Fibroblast of lung (primary cell): ENCODE results near the gene ATP1B3. TPM values are rescaled to one million over a fixed set of nuclear protein-coding genes. Genes with fewer than 3 reads are reported as not detected.

Source experiments
- DNase-seq, 2 donors: peaks; one replicate each; pipeline versions ENCODE4 v3.0.0 to v3.0.0-alpha.2; 2010; ENCODE audit warnings: low read depth in 2 of 2
- H2AFZ ChIP-seq: 2 replicates; pipeline ENCODE4 v1.5.1; 2012; ENCODE audit warnings: low read length, control low read depth, inconsistent platforms
- H3K27ac ChIP-seq: 2 replicates; pipeline ENCODE4 v1.5.1; 2011; ENCODE audit warnings: low read length, control low read depth; ENCODE audit not compliant: insufficient read depth
- H3K27me3 ChIP-seq: 2 replicates; pipeline ENCODE4 v1.5.1; 2011; ENCODE audit warnings: mild to moderate bottlenecking, low read length; ENCODE audit not compliant: control insufficient read depth, insufficient read depth
- H3K36me3 ChIP-seq: 2 replicates; pipeline ENCODE4 v1.5.1; 2011; ENCODE audit warnings: low read length; ENCODE audit not compliant: control insufficient read depth, insufficient read depth
- H3K4me1 ChIP-seq: 2 replicates; pipeline ENCODE4 v1.5.1; 2011; ENCODE audit warnings: low read length; ENCODE audit not compliant: control insufficient read depth, insufficient read depth; ENCODE audit errors: extremely low read depth
- H3K4me2 ChIP-seq: 2 replicates; pipeline ENCODE4 v1.5.1; 2011; ENCODE audit warnings: low read length, control low read depth; ENCODE audit not compliant: insufficient read depth; ENCODE audit errors: extremely low read depth
- H3K4me3 ChIP-seq, 4 experiments: fragments of 200-600 bp in 1 of 4; sonication (generic) in 1 of 4; replicated peaks in 1 of 4; 2 replicates each; pipeline ENCODE4 v1.5.1; 2011 to 2016; ENCODE audit warnings: low read length in 4 of 4, low read depth in 3 of 4, mild to moderate bottlenecking in 3 of 4, control low read depth in 2 of 4, inconsistent platforms in 1 of 4, mixed read lengths in 1 of 4; ENCODE audit not compliant: insufficient read depth in 1 of 4; ENCODE audit errors: control extremely low read depth in 1 of 4
- H3K79me2 ChIP-seq: 2 replicates; pipeline ENCODE4 v1.5.1; 2012; ENCODE audit warnings: mild to moderate bottlenecking, low read length, inconsistent platforms; ENCODE audit not compliant: control insufficient read depth, insufficient read depth
- H3K9ac ChIP-seq: 2 replicates; pipeline ENCODE4 v1.5.1; 2011; ENCODE audit warnings: mild to moderate bottlenecking, low read length, control low read depth; ENCODE audit not compliant: insufficient read depth
- H3K9me3 ChIP-seq: 2 replicates; pipeline ENCODE4 v1.5.1; 2012; ENCODE audit warnings: low read depth, low read length; ENCODE audit not compliant: control insufficient read depth, insufficient read depth
- H4K20me1 ChIP-seq: 2 replicates; pipeline ENCODE4 v1.5.1; 2011; ENCODE audit warnings: low read length; ENCODE audit not compliant: control insufficient read depth, insufficient read depth; ENCODE audit errors: extremely low read depth
- EZH2 ChIP-seq: IDR thresholded peaks from 2 replicates; pipeline ENCODE4 v1.5.1; 2012; ENCODE audit warnings: low read length, control low read depth, mild to moderate bottlenecking; ENCODE audit errors: missing control alignments
- polyA plus RNA-seq, 2 donors: library from polyadenylated mRNA; depleted of rRNA in 1 of 2; stranded (reverse) in 1 of 2; unstranded in 1 of 2; fragments of >200 nt; gene quantifications; 2 replicates each; pipeline ENCODE4 v1.2.1, GENCODE V29; 2011 to 2012; ENCODE audit warnings: missing spikeins in 1 of 2
- total RNA-seq: library from RNA; depleted of rRNA; stranded (reverse); fragments of >200 nt; gene quantifications from 2 replicates; pipeline ENCODE4 v1.2.1, GENCODE V29; 2014
- TF ChIP-seq, protein P1 (sequence below), 2 donors: IDR thresholded peaks in 1 of 2; conservative IDR thresholded peaks in 1 of 2; 1 replicate in 1 of 2; 2 replicates in 1 of 2; pipeline ENCODE4 v1.5.1; 2011 to 2012; ENCODE audit warnings: low read length in 2 of 2, control low read depth in 1 of 2, inconsistent platforms in 1 of 2, low read depth in 1 of 2, mild to moderate bottlenecking in 1 of 2

ATP1B3 gene
- total and polyA plus RNA-seq, 2 donors (not counting 1 experiment from before 2014, with no cell fraction given), result 55.8 to 243 TPM

- peak overlapping the region; percentile 88 for H3K4me2 ChIP-seq
- peaks cover 38% of the 10 kb centered on the region for H3K79me2 ChIP-seq
- TF ChIP-seq, protein P1, sequence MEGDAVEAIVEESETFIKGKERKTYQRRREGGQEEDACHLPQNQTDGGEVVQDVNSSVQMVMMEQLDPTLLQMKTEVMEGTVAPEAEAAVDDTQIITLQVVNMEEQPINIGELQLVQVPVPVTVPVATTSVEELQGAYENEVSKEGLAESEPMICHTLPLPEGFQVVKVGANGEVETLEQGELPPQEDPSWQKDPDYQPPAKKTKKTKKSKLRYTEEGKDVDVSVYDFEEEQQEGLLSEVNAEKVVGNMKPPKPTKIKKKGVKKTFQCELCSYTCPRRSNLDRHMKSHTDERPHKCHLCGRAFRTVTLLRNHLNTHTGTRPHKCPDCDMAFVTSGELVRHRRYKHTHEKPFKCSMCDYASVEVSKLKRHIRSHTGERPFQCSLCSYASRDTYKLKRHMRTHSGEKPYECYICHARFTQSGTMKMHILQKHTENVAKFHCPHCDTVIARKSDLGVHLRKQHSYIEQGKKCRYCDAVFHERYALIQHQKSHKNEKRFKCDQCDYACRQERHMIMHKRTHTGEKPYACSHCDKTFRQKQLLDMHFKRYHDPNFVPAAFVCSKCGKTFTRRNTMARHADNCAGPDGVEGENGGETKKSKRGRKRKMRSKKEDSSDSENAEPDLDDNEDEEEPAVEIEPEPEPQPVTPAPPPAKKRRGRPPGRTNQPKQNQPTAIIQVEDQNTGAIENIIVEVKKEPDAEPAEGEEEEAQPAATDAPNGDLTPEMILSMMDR (conservative IDR thresholded peaks at IDR 0.05 in 1 of 2, IDR thresholded peaks at IDR 0.05 in 1 of 2; ENCODE audit: low read depth in 1 of 2, low read length in 2 of 2), result no peak
- no peak for TF ChIP-seq EZH2
These were observed 506 bp upstream of the ATP1B3 start for GRCh38 chr3:141875893-141876380.

DNA sequence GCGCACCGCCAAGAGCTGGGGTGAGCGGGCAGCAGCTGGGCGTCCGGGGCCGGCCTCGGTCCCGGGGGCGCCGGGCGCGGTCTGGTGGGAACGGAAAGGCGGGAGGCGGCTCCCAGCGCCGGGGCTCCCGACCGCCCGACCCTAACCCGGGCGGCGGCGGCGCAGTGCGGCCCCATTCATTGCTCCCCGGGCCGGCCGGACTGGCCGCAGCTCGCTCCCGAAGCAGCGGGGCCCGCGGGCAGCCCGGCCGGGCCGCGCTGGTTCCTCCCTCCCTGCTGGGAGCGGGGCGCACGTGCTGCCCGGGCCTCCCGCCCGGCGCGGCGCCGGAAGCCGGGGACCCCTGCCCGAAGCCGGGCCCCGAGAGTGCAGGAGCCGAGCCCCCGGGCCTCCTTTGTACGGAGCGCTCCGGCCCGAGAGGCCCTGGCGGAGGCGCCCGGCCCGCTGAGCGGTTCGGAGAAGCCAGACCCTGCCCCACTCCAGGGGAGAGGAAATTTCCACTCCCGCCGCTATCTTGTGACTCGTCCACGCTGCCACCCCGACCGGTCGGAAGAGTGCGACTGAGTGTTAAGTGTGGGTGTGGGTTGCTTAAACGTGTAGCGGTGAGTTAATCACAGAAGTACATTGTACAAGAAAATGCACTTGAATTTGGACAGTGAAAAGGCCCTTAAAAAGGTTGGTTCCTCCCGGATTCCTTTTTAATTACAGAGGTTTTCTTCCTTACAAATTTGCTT is 613 bp downstream of the ATP1B3 start:
- Histone ChIP-seq H3K79me2 (peaks cover 49% of the 10 kb centered on the region), H3K9me3 (no peaks in the 10 kb centered on the region), H4K20me1 (no peaks in the 10 kb centered on the region), H3K4me1 (peaks cover 4% of the 10 kb centered on the region), H3K36me3 (no peaks in the 10 kb centered on the region), H3K27ac (peak overlapping the region; percentile 86), H3K9ac (peak overlapping the region; percentile 93), H3K4me2 (peak overlapping the region; percentile 90), H3K27me3 (no peaks in the 10 kb centered on the region), H2AFZ (peak overlapping the region; percentile 62), H3K4me3 (peak overlapping the region; percentile 69 to 92 (median 80))
- TF ChIP-seq, protein P1 (conservative IDR thresholded peaks at IDR 0.05 in 1 of 2, IDR thresholded peaks at IDR 0.05 in 1 of 2; ENCODE audit: low read depth in 1 of 2, low read length in 2 of 2), result no peak
- no peak for TF ChIP-seq EZH2
- DNase-seq, result peak; percentile 35 to 57

More at GRCh38 chr3:141875893-141876380, 506 bp upstream of the ATP1B3 start:
- H3K27me3 ChIP-seq, result no peaks in the 10 kb centered on the region
- peak overlapping the region; percentile 94 for H3K27ac ChIP-seq
- H3K4me3 ChIP-seq, result peak overlapping the region; percentile 77 to 94 (median 88)
- peak overlapping the region; percentile 88 for H3K9ac ChIP-seq
- peak; percentile 52 to 68 for DNase-seq
- H4K20me1 ChIP-seq, result no peaks in the 10 kb centered on the region
- H3K36me3 ChIP-seq, result no peaks in the 10 kb centered on the region
- peaks cover 4% of the 10 kb centered on the region for H3K4me1 ChIP-seq
- H2AFZ ChIP-seq, result peak overlapping the region; percentile 97
- no peaks in the 10 kb centered on the region for H3K9me3 ChIP-seq

GRCh38 chr3:141877911-141878310 is 1.5 kb downstream of the ATP1B3 start:
- peak; percentile 44 to 61 for DNase-seq
- peak overlapping the region; percentile 90 for H3K4me2 ChIP-seq
- H3K9ac ChIP-seq, result peak overlapping the region; percentile 93
- no peaks in the 10 kb centered on the region for H3K36me3 ChIP-seq
- H4K20me1 ChIP-seq, result no peaks in the 10 kb centered on the region
- peaks cover 4% of the 10 kb centered on the region for H3K4me1 ChIP-seq
- H3K27ac ChIP-seq, result peak overlapping the region; percentile 86
- H3K27me3 ChIP-seq, result no peaks in the 10 kb centered on the region
- H3K9me3 ChIP-seq, result no peaks in the 10 kb centered on the region
- peak overlapping the region; percentile 69 to 92 (median 80) for H3K4me3 ChIP-seq
- H3K79me2 ChIP-seq, result peaks cover 56% of the 10 kb centered on the region
- TF ChIP-seq, protein P1 (conservative IDR thresholded peaks at IDR 0.05 in 1 of 2, IDR thresholded peaks at IDR 0.05 in 1 of 2; ENCODE audit: low read depth in 1 of 2, low read length in 2 of 2), result no peak
- no peak for TF ChIP-seq EZH2
- H2AFZ ChIP-seq, result no peak overlapping the region
